Thoracic aorta (tissue), 2 donors: Measurements from ENCODE around the gene RASL11A. TPM values are rescaled to one million over a fixed set of nuclear protein-coding genes. Genes with fewer than 3 reads are reported as not detected.

Experiments used
- total RNA-seq, 2 donors: library from RNA; depleted of rRNA; stranded (reverse); fragments of >200 nt; gene quantifications; one replicate each; pipeline versions ENCODE4 v1.1.0 to v1.2.3, GENCODE V29; 2016

RASL11A gene
- total RNA-seq, 2 donors from 2014 or later, result 57.6 to 81.6 TPM

Other genes starting within 250 kb of the RASL11A start
- gene USP12, start 99.0 kb upstream of the RASL11A start, total RNA-seq, result 10 to 100 TPM; 22.6 to 40.5 TPM
- gene RPL21, start 19.3 kb upstream of the RASL11A start, total RNA-seq, result 100 to 1,000 TPM; 512 to 565 TPM
- 10 to 100 TPM; 70.4 to 86.4 TPM for gene GTF3A, start 153.8 kb downstream of the RASL11A start, total RNA-seq
- gene MTIF3, start 179.7 kb downstream of the RASL11A start, total RNA-seq, result 10 to 100 TPM; 28.3 to 29.5 TPM